ENCODE results near the gene ATG16L1. TPM values are rescaled to one million over a fixed set of nuclear protein-coding genes. Genes with fewer than 3 reads are reported as not detected.

The ATG16L1 gene
- total RNA-seq, 1 experiment from 2014 or later, result 43.2 TPM

DNA sequence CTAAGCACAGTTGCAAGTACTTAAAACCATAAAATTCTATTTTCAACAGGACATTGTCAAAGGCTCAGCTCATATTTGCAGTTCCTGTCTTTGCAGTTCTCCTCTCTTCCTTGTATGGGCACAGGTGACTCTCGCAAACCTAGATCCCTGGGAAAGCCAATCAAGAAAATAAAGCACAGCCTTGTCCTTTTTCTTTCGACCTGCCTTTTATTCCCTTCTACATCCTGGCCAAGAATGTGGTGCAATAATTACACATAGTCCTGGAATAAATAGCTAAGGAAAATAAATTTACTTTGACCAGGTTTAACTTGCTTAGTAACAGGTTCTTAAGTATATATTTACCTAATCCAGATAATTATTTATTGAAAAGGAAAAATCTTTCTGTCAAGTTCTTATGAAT, 20.2 kb downstream of the ATG16L1 start:
- H3K4me3 ChIP-seq (ENCODE audit: low read depth, low read length, poor library complexity, severe bottlenecking), result no peak overlapping the region
- H3K9me3 ChIP-seq (ENCODE audit: low read depth, low read length, poor library complexity, severe bottlenecking), result no peaks in the 10 kb centered on the region
- no peaks in the 10 kb centered on the region for H3K4me1 ChIP-seq (ENCODE audit: insufficient read depth, low read length, poor library complexity, severe bottlenecking)
- no peak overlapping the region for H3K27ac ChIP-seq (ENCODE audit: low read depth, low read length, poor library complexity, severe bottlenecking)
- ChIA-PET CTCF (no interaction called here), POLR2A (ENCODE audit: low non-redundant PET) (no interaction called here)
- no peak for TF ChIP-seq EZH2 (IDR thresholded peaks at IDR 0.05; ENCODE audit: borderline replicate concordance, low read depth, low read length, poor library complexity, severe bottlenecking)
- TF ChIP-seq, protein P1, sequence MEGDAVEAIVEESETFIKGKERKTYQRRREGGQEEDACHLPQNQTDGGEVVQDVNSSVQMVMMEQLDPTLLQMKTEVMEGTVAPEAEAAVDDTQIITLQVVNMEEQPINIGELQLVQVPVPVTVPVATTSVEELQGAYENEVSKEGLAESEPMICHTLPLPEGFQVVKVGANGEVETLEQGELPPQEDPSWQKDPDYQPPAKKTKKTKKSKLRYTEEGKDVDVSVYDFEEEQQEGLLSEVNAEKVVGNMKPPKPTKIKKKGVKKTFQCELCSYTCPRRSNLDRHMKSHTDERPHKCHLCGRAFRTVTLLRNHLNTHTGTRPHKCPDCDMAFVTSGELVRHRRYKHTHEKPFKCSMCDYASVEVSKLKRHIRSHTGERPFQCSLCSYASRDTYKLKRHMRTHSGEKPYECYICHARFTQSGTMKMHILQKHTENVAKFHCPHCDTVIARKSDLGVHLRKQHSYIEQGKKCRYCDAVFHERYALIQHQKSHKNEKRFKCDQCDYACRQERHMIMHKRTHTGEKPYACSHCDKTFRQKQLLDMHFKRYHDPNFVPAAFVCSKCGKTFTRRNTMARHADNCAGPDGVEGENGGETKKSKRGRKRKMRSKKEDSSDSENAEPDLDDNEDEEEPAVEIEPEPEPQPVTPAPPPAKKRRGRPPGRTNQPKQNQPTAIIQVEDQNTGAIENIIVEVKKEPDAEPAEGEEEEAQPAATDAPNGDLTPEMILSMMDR (conservative IDR thresholded peaks at IDR 0.05; ENCODE audit: low read depth, low read length), result no peak
- intact Hi-C loops (cut with micrococcal nuclease; ENCODE audit: unreplicated experiment), result no loop called here
- peaks cover 87% of the 10 kb centered on the region for H3K36me3 ChIP-seq (ENCODE audit: insufficient read depth, low read length, poor library complexity, severe bottlenecking)
- no TSS peak for BruUV-seq (replicated peaks)
- H3K27me3 ChIP-seq (replicated peaks; ENCODE audit: insufficient read depth, low read depth, low read length, poor library complexity), result no peaks in the 10 kb centered on the region
- no peak for DNase-seq (ENCODE audit: low spot score)

DNA sequence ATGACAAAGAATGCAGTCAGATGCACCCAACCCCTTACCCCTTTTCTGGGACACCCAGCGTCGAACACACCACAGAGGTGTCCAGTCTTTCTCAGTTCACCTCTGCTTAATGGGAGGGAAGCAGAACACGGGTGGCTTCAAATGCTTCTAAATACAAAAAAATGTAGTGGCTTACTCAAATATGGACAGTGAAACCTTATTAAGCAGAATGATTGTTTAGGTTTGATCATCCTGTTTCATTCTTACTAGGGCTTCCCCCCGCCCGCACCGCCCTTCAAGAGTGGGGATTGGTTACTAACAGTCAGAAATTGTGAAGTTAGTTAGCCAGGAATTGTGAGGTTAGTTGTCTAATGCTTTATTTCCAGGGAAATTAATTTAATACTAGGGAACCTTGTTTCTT, 21.6 kb downstream of the ATG16L1 start:
- Histone ChIP-seq H3K36me3 (ENCODE audit: insufficient read depth, low read length, poor library complexity, severe bottlenecking) (peaks cover 92% of the 10 kb centered on the region), H3K4me3 (ENCODE audit: low read depth, low read length, poor library complexity, severe bottlenecking) (no peak overlapping the region), H3K27ac (ENCODE audit: low read depth, low read length, poor library complexity, severe bottlenecking) (no peak overlapping the region), H3K27me3 (replicated peaks; ENCODE audit: insufficient read depth, low read depth, low read length, poor library complexity) (no peaks in the 10 kb centered on the region), H3K4me1 (ENCODE audit: insufficient read depth, low read length, poor library complexity, severe bottlenecking) (no peaks in the 10 kb centered on the region), H3K9me3 (ENCODE audit: low read depth, low read length, poor library complexity, severe bottlenecking) (no peaks in the 10 kb centered on the region)
- intact Hi-C loops (cut with micrococcal nuclease; ENCODE audit: unreplicated experiment), result no loop called here
- CTCF ChIA-PET, result no interaction called here
- POLR2A ChIA-PET (ENCODE audit: low non-redundant PET), result no interaction called here
- TF ChIP-seq, protein P1 (conservative IDR thresholded peaks at IDR 0.05; ENCODE audit: low read depth, low read length), result no peak
- no peak for TF ChIP-seq EZH2 (IDR thresholded peaks at IDR 0.05; ENCODE audit: borderline replicate concordance, low read depth, low read length, poor library complexity, severe bottlenecking)
- no peak for DNase-seq (ENCODE audit: low spot score)
- BruUV-seq (replicated peaks), result no TSS peak

DNA sequence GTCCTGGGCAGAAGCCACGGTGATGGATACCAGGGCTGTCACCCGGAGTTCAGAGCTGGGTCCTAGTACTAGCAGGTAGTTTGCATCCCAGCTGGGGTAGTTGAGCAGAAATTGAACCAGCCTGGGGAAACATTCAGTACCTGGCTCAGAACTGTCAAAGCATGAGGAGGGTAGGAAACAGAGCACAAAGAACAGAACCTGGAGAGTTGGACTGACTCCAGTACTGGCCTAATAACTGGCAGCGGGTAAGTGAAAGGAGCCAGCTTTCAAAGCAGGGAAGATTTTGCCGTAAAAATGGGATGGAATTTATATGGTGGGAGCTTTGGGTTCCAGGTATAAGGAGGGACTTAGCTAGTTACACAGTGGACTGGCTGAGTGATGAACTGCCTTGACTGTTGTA, 23.8 kb downstream of the ATG16L1 start:
- Histone ChIP-seq H3K36me3 (ENCODE audit: insufficient read depth, low read length, poor library complexity, severe bottlenecking) (peaks cover 92% of the 10 kb centered on the region), H3K9me3 (ENCODE audit: low read depth, low read length, poor library complexity, severe bottlenecking) (no peaks in the 10 kb centered on the region), H3K27ac (ENCODE audit: low read depth, low read length, poor library complexity, severe bottlenecking) (no peak overlapping the region), H3K27me3 (replicated peaks; ENCODE audit: insufficient read depth, low read depth, low read length, poor library complexity) (no peaks in the 10 kb centered on the region), H3K4me1 (ENCODE audit: insufficient read depth, low read length, poor library complexity, severe bottlenecking) (no peaks in the 10 kb centered on the region), H3K4me3 (ENCODE audit: low read depth, low read length, poor library complexity, severe bottlenecking) (no peak overlapping the region)
- intact Hi-C loops (cut with micrococcal nuclease; ENCODE audit: unreplicated experiment), result no loop called here
- POLR2A ChIA-PET (ENCODE audit: low non-redundant PET), result no interaction called here
- no peak for DNase-seq (ENCODE audit: low spot score)
- CTCF ChIA-PET, result no interaction called here
- BruUV-seq (replicated peaks), result no TSS peak
- TF ChIP-seq, protein P1 (conservative IDR thresholded peaks at IDR 0.05; ENCODE audit: low read depth, low read length), result no peak
- no peak for TF ChIP-seq EZH2 (IDR thresholded peaks at IDR 0.05; ENCODE audit: borderline replicate concordance, low read depth, low read length, poor library complexity, severe bottlenecking)
